Stimulated activated CD8-positive, alpha-beta memory T cell treated with anti-CD3 and anti-CD28 coated beads, Interleukin-15, amount 100 ng/mL, for 1 hour (primary cell): Measurements from ENCODE around the gene SBNO2.
"Not testable (repeated sequence)": the region's sequence is repeated elsewhere in the genome, so short reads cannot be mapped to it uniquely, and the experiment has no call there.

Source experiments
- DNase-seq: peaks from one replicate; pipeline ENCODE4 v3.0.0-alpha.2; 2020; ENCODE audit warnings: low read depth

SBNO2 gene

GRCh38 chr19:1134431-1134830 lies 39.6 kb downstream of the SBNO2 start:
- DNase-seq: no peak

- peak; percentile 22 for DNase-seq
These were observed 40.6 kb downstream of the SBNO2 start for GRCh38 chr19:1133471-1133929.

GRCh38 chr19:1132552-1133383 lies 41.3 kb downstream of the SBNO2 start:
- DNase-seq: no peak

GRCh38 chr19:1131718-1132551 lies 42.1 kb downstream of the SBNO2 start:
- peak; percentile 63 for DNase-seq

GRCh38 chr19:1130771-1131717 lies 43.0 kb downstream of the SBNO2 start:
- no peak for DNase-seq

GRCh38 chr19:1129535-1129934 lies 44.5 kb downstream of the SBNO2 start:
- DNase-seq: no peak

GRCh38 chr19:1129084-1129483 lies 45.0 kb downstream of the SBNO2 start:
- DNase-seq: not testable (repeated sequence)

GRCh38 chr19:1128106-1128505 lies 46.0 kb downstream of the SBNO2 start:
- no peak for DNase-seq

GRCh38 chr19:1126984-1127760 lies 46.9 kb downstream of the SBNO2 start:
- DNase-seq: no peak

- no peak for DNase-seq
These were observed 48.2 kb downstream of the SBNO2 start for GRCh38 chr19:1125601-1126467.

GRCh38 chr19:1123885-1124677 lies 50.0 kb downstream of the SBNO2 start:
- no peak for DNase-seq

GRCh38 chr19:1123381-1123780 lies 50.7 kb downstream of the SBNO2 start:
- DNase-seq: no peak

GRCh38 chr19:1122972-1123363 lies 51.1 kb downstream of the SBNO2 start:
- no peak for DNase-seq

GRCh38 chr19:1122021-1122971 lies 51.8 kb downstream of the SBNO2 start:
- DNase-seq: no peak

- DNase-seq: no peak
These were observed 52.7 kb downstream of the SBNO2 start for GRCh38 chr19:1121395-1121794.

GRCh38 chr19:1119475-1120217 lies 54.4 kb downstream of the SBNO2 start:
- no peak for DNase-seq

- DNase-seq: no peak
These were observed 55.1 kb downstream of the SBNO2 start for GRCh38 chr19:1118999-1119398.
